HCT116 (cell line): ENCODE measurements around the gene MAN2B2. TPM values are rescaled to one million over a fixed set of nuclear protein-coding genes. Genes with fewer than 3 reads are reported as not detected.

Experiments used
- ATAC-seq: fragments of 200-7000 bp; cut with Tn5 transposase; 2 replicates; pipeline ENCODE4 v1.9.1; 2020; ENCODE audit warnings: mild to moderate bottlenecking, moderate library complexity
- BruUV-seq: library from RNA; stranded (reverse); fragments of 400-500 nt; replicated peaks from 2 replicates; lab custom pipeline; 2021; lab: Mats Ljungman, UMichigan
- CTCF ChIA-PET: fragments of 300-600 bp; sonication (Branson Sonifier 250); formaldehyde crosslinking; loops from one replicate; lab custom pipeline; 2021; ENCODE audit warnings: antibody characterized with exemption; lab: Charles Lee
- POLR2A ChIA-PET: fragments of 300-600, 350-600 bp; sonication (Branson Sonifier 250); formaldehyde crosslinking; loops from one replicate; lab custom pipeline; 2021; ENCODE audit warnings: antibody characterized with exemption; lab: Charles Lee
- RAD21 ChIA-PET, 2 experiments: fragments of 300-600 bp; sonication (Branson Sonifier 250); formaldehyde crosslinking; loops; one replicate each; lab custom pipeline; 2023; ENCODE audit warnings: low total read pairs in 2 of 2; ENCODE audit not compliant: uncharacterized antibody in 2 of 2, unreplicated experiment in 2 of 2, low non-redundant PET in 1 of 2; lab: Charles Lee
- DNase-seq: peaks from one replicate; pipeline ENCODE4 v3.0.0-alpha.2; 2010; ENCODE audit warnings: low read depth, low spot score
- H2AFZ ChIP-seq: fragments of 200-600 bp; shearing (Covaris generic), sonication (generic); 2 replicates; pipeline ENCODE4 v1.6.1; 2017; ENCODE audit warnings: low read depth, mixed run types, mixed read lengths, antibody characterized with exemption, low read length; ENCODE audit not compliant: poor library complexity, severe bottlenecking
- H3K27ac ChIP-seq: 2 replicates; pipeline ENCODE4 v1.5.1; 2012; ENCODE audit warnings: low read depth, low read length
- H3K27me3 ChIP-seq: fragments of 200-600 bp; sonication (generic); 2 replicates; pipeline ENCODE4 v1.6.1; 2016; ENCODE audit warnings: mixed run types, low read length, mixed read lengths; ENCODE audit not compliant: insufficient read depth
- H3K36me3 ChIP-seq, 2 experiments: fragments of 200-500 bp in 1 of 2; fragments of 200-600 bp in 1 of 2; sonication (Bioruptor generic) in 1 of 2; sonication (generic) in 1 of 2; 2 replicates each; pipeline versions ENCODE4 v1.5.1 to v1.6.1; 2014 to 2016; ENCODE audit warnings: low read length in 2 of 2, inconsistent platforms in 1 of 2, mixed read lengths in 1 of 2, mixed run types in 1 of 2; ENCODE audit not compliant: insufficient read depth in 2 of 2, control insufficient read depth in 1 of 2
- H3K4me1 ChIP-seq, 2 experiments: fragments of 200-600 bp in 1 of 2; sonication (generic) in 1 of 2; 2 replicates each; pipeline versions ENCODE4 v1.5.1 to v1.6.1; 2012 to 2017; ENCODE audit warnings: low read length in 2 of 2, inconsistent platforms in 1 of 2, mild to moderate bottlenecking in 1 of 2, mixed read lengths in 1 of 2, mixed run types in 1 of 2, moderate library complexity in 1 of 2; ENCODE audit not compliant: insufficient read depth in 2 of 2, control insufficient read depth in 1 of 2
- H3K4me2 ChIP-seq: fragments of 200-600 bp; sonication (generic); 2 replicates; pipeline ENCODE4 v1.6.1; 2017; ENCODE audit warnings: mixed run types, low read length, mixed read lengths
- H3K4me3 ChIP-seq, 2 experiments: fragments of 200-600 bp in 1 of 2; sonication (generic) in 1 of 2; replicated peaks in 1 of 2; 2 replicates each; pipeline ENCODE4 v1.5.1; 2011 to 2016; ENCODE audit warnings: low read length in 2 of 2, control low read depth in 1 of 2, low read depth in 1 of 2, mild to moderate bottlenecking in 1 of 2, mixed read lengths in 1 of 2, mixed run types in 1 of 2
- H3K79me2 ChIP-seq: fragments of 200-600 bp; sonication (generic); 2 replicates; pipeline ENCODE4 v1.6.1; 2017; ENCODE audit warnings: mild to moderate bottlenecking, mixed run types, low read length, moderate library complexity, mixed read lengths; ENCODE audit not compliant: insufficient read depth
- H3K9ac ChIP-seq: fragments of 200-600 bp; sonication (generic); 2 replicates; pipeline ENCODE4 v1.6.1; 2016; ENCODE audit warnings: low read length, mixed read lengths
- H3K9me2 ChIP-seq: fragments of 200-600 bp; sonication (generic), shearing (Covaris generic); 2 replicates; pipeline ENCODE4 v1.6.1; 2017; ENCODE audit warnings: mixed run types, mild to moderate bottlenecking, moderate library complexity; ENCODE audit not compliant: insufficient read depth
- H3K9me3 ChIP-seq, 2 experiments: fragments of 200-500 bp in 1 of 2; fragments of 200-600 bp in 1 of 2; sonication (Bioruptor generic) in 1 of 2; sonication (generic) in 1 of 2; 2 replicates each; pipeline ENCODE4 v1.6.1; 2014 to 2017; ENCODE audit warnings: low read length in 2 of 2, mixed read lengths in 2 of 2, inconsistent platforms in 1 of 2, low read depth in 1 of 2, mild to moderate bottlenecking in 1 of 2, mixed run types in 1 of 2, moderate library complexity in 1 of 2; ENCODE audit not compliant: control insufficient read depth in 1 of 2, insufficient read depth in 1 of 2
- H4K20me1 ChIP-seq: fragments of 200-600 bp; sonication (generic), shearing (Covaris generic); 2 replicates; pipeline ENCODE4 v1.6.1; 2017; ENCODE audit warnings: mixed run types, mild to moderate bottlenecking, moderate library complexity; ENCODE audit not compliant: insufficient read depth
- CBX3 ChIP-seq: IDR thresholded peaks from 2 replicates; pipeline ENCODE4 v1.6.1; 2012; ENCODE audit warnings: low read depth
- EGR1 ChIP-seq: IDR thresholded peaks from 2 replicates; pipeline ENCODE4 v1.6.1; 2012; ENCODE audit warnings: low read depth
- ELF1 ChIP-seq: IDR thresholded peaks from 2 replicates; pipeline ENCODE4 v1.6.1; 2012; ENCODE audit warnings: low read depth, borderline replicate concordance
- FOSL1 ChIP-seq: IDR thresholded peaks from 2 replicates; pipeline ENCODE4 v1.6.1; 2012; ENCODE audit warnings: low read depth
- MAX ChIP-seq: IDR thresholded peaks from 2 replicates; pipeline ENCODE4 v1.6.1; 2012
- POLR2A ChIP-seq: IDR thresholded peaks from 2 replicates; pipeline ENCODE4 v1.7.0; 2011; ENCODE audit warnings: borderline replicate concordance; ENCODE audit not compliant: insufficient read depth, insufficient read length; ENCODE audit errors: extremely low read depth
- POLR2AphosphoS5 ChIP-seq: IDR thresholded peaks from 2 replicates; pipeline ENCODE4 v1.6.1; 2011; ENCODE audit warnings: mild to moderate bottlenecking, low read depth, low read length, moderate library complexity
- REST ChIP-seq: IDR thresholded peaks from 2 replicates; pipeline ENCODE4 v1.6.1; 2012; ENCODE audit warnings: low read depth
- SP1 ChIP-seq: IDR thresholded peaks from 2 replicates; pipeline ENCODE4 v1.6.1; 2012; ENCODE audit warnings: low read depth
- SRF ChIP-seq: IDR thresholded peaks from 2 replicates; pipeline ENCODE4 v1.6.1; 2012; ENCODE audit warnings: low read depth
- ZFX ChIP-seq: fragments of 450-650 bp; IDR thresholded peaks from 2 replicates; pipeline ENCODE4 v1.6.1; 2017
- intact Hi-C: fragments of 100-400 bp; cut with micrococcal nuclease; formaldehyde crosslinking; loops from 2 replicates; pipeline ENCODE4 v1.10.0; 2022
- total RNA-seq: library from RNA; stranded (reverse); gene quantifications from one replicate; pipeline ENCODE4 v1.2.1, GENCODE V29; 2021; ENCODE audit not compliant: unreplicated experiment

The MAN2B2 gene
- total RNA-seq, 1 experiment from 2014 or later: 18.0 TPM

- ChIA-PET RAD21 (no interaction called here), CTCF (no interaction called here), POLR2A (no interaction called here)
- Histone ChIP-seq H3K9me3 (no peaks in the 10 kb centered on the region), H3K79me2 (peaks cover 7% of the 10 kb centered on the region; the same call in 1 of the 2 replicates), H3K9me2 (no peaks in the 10 kb centered on the region), H3K4me2 (no peak overlapping the region), H3K36me3 (peaks cover 0 to 7% of the 10 kb centered on the region in 2 experiments; a peak in 1 of 4 replicates), H2AFZ (no peak overlapping the region), H3K4me1 (peaks cover 6 to 22% of the 10 kb centered on the region in 2 experiments; a peak in 3 of 4 replicates), H3K27ac (no peak overlapping the region), H4K20me1 (no peaks in the 10 kb centered on the region), H3K27me3 (no peaks in the 10 kb centered on the region), H3K4me3 (no peak overlapping the region), H3K9ac (no peak overlapping the region)
- BruUV-seq: no TSS peak
- no peak for DNase-seq
- intact Hi-C loops: no loop called here
- TF ChIP-seq EGR1: no peak
- ATAC-seq: no peak
Measured at GRCh38 chr4:6577409-6577808, 2.4 kb downstream of the MAN2B2 start.

- no peak overlapping the region for H3K4me3 ChIP-seq
- intact Hi-C loops: no loop called here
- DNase-seq: no peak
- POLR2A ChIA-PET: no interaction called here
- CTCF ChIA-PET: no interaction called here
- H3K9me2 ChIP-seq: no peaks in the 10 kb centered on the region
- TF ChIP-seq ELF1: no peak
- TF ChIP-seq SRF: no peak
- TF ChIP-seq FOSL1: no peak
- no peak for TF ChIP-seq REST
- no peak for TF ChIP-seq POLR2AphosphoS5
- no peak for TF ChIP-seq EGR1
- TF ChIP-seq ZFX: no peak
- TF ChIP-seq MAX: no peak
- no peak for TF ChIP-seq SP1
- no peak for TF ChIP-seq POLR2A
- no peak for TF ChIP-seq CBX3
- RAD21 ChIA-PET: no interaction called here
- BruUV-seq: no TSS peak
- no peak overlapping the region for H3K9ac ChIP-seq
- no peaks in the 10 kb centered on the region for H4K20me1 ChIP-seq
- H3K9me3 ChIP-seq: no peaks in the 10 kb centered on the region
- peaks cover 6 to 22% of the 10 kb centered on the region in 2 experiments; a peak in 3 of 4 replicates for H3K4me1 ChIP-seq
- no peak overlapping the region for H3K4me2 ChIP-seq
- H3K79me2 ChIP-seq: peaks cover 7% of the 10 kb centered on the region; the same call in 1 of the 2 replicates
- H3K36me3 ChIP-seq: peaks cover 0 to 7% of the 10 kb centered on the region in 2 experiments; a peak in 1 of 4 replicates
- no peaks in the 10 kb centered on the region for H3K27me3 ChIP-seq
- H3K27ac ChIP-seq: no peak overlapping the region
- H2AFZ ChIP-seq: no peak overlapping the region
- ATAC-seq: no peak
Measured at GRCh38 chr4:6578221-6578620, 3.2 kb downstream of the MAN2B2 start.
